Activated CD8-positive, alpha-beta T cell treated with anti-CD3 and anti-CD28 coated beads for 36 hours (primary cell): ENCODE data around the gene HEATR3. TPM values are rescaled to one million over a fixed set of nuclear protein-coding genes. Genes with fewer than 3 reads are reported as not detected.

Experiments
- ATAC-seq: fragments of 200-7000 bp; cut with Tn5 transposase; one replicate; pipeline ENCODE4 v1.10.0; 2021; ENCODE audit warnings: mild to moderate bottlenecking, moderate library complexity
- CTCF ChIA-PET: fragments of 350-600 bp; sonication (Branson Sonifier 250); formaldehyde crosslinking; loops from one replicate; lab custom pipeline; 2021; ENCODE audit warnings: antibody characterized with exemption; lab: Charles Lee
- POLR2A ChIA-PET: fragments of 350-600 bp; sonication (Branson Sonifier 250); formaldehyde crosslinking; loops from one replicate; lab custom pipeline; 2021; ENCODE audit warnings: antibody characterized with exemption; lab: Charles Lee
- DNase-seq: peaks from one replicate; pipeline ENCODE4 v3.0.0-alpha.2; 2020
- H3K27ac Mint-ChIP-seq: one replicate; pipeline ENCODE4 v1.8.0; 2021; ENCODE audit warnings: mild to moderate bottlenecking, mixed read lengths
- H3K27me3 Mint-ChIP-seq: one replicate; pipeline ENCODE4 v1.8.0; 2021; ENCODE audit warnings: mixed read lengths
- H3K36me3 Mint-ChIP-seq: one replicate; pipeline ENCODE4 v1.8.0; 2021; ENCODE audit warnings: low read depth, mixed read lengths
- H3K4me1 Mint-ChIP-seq: one replicate; pipeline ENCODE4 v1.8.0; 2021; ENCODE audit warnings: low read depth, mixed read lengths
- H3K4me3 Mint-ChIP-seq: one replicate; pipeline ENCODE4 v1.8.0; 2021; ENCODE audit warnings: mild to moderate bottlenecking, moderate library complexity, mixed read lengths
- H3K9me3 Mint-ChIP-seq: one replicate; pipeline ENCODE4 v1.8.0; 2021; ENCODE audit warnings: mixed read lengths
- intact Hi-C: fragments of 100-400 bp; cut with micrococcal nuclease; formaldehyde crosslinking; loops from one replicate; pipeline ENCODE4 v1.10.0; 2022
- total RNA-seq, 2 experiments: library from RNA; stranded (reverse); gene quantifications; one replicate each; pipeline ENCODE4 v1.2.3, GENCODE V29; 2021
- TF ChIP-seq, protein P1 (sequence below): fragments of 200-600 bp; IDR thresholded peaks from one replicate; pipeline ENCODE4 v1.8.0; 2022; ENCODE audit warnings: antibody characterized with exemption, mild to moderate bottlenecking

The HEATR3 gene
- total RNA-seq, 2 experiments from 2014 or later: 23.6 to 29.6 TPM

DNA sequence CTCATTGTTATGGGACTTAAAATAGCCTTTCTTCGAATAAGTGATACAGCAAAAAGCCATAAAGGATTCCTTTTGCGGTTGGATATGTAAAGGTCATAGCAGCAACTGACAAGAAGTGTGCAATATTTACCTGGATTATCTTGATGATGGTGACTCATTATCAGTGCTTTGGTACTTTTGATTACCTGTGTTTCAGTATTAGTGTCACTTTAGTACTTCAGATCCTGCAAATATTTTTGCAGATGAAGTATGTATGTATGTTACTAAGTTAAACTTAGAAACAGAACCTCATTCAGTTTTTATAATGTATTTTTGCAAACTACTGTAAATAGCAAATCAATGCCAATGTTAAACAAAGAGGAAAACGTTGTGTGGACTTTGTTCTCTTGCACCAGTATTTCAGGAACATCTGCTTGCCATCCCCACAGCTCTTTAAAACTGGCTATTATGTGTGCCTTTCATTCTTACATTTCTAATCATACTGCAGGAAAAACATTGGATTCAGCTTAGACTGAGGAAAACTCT, 30.2 kb upstream of the HEATR3 start:
- CTCF ChIA-PET: interaction anchor here (3.5 kb wide), 1 partner anchor 10 kb away, joined by 28 read pairs; the partner anchor contains the start of gene CNEP1R1
- POLR2A ChIA-PET: no interaction called here

DNA sequence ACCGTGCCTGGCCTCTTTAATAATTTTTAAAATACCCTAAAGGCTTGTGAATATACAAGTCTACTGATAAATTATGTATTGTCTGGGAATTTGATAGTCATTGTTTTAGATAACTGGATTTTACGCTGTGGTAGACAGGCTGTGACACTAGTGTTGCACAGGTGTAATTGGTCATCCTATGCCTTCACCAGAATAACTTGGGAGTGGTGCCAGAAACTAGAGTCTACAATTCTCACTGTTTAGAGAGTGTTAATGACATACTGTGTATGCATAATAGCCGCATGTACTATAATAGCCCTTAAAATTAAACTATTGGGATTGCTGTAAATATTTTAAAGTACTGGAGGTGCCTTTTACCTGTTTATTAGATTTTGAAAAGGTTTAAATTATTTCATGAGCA, 29.3 kb upstream of the HEATR3 start:
- intact Hi-C loops: no loop called here
- no peak for ATAC-seq
- peaks cover 15% of the 10 kb centered on the region for H3K36me3 Mint-ChIP-seq
- H3K4me1 Mint-ChIP-seq: peaks cover 7% of the 10 kb centered on the region
- no peaks in the 10 kb centered on the region for H3K9me3 Mint-ChIP-seq
- DNase-seq: no peak
- ChIA-PET CTCF (interaction anchor here (3.5 kb wide), 1 partner anchor 11 kb away, joined by 28 read pairs; the partner anchor contains the start of gene CNEP1R1), POLR2A (no interaction called here)
- no peaks in the 10 kb centered on the region for H3K27me3 Mint-ChIP-seq
- TF ChIP-seq, protein P1, sequence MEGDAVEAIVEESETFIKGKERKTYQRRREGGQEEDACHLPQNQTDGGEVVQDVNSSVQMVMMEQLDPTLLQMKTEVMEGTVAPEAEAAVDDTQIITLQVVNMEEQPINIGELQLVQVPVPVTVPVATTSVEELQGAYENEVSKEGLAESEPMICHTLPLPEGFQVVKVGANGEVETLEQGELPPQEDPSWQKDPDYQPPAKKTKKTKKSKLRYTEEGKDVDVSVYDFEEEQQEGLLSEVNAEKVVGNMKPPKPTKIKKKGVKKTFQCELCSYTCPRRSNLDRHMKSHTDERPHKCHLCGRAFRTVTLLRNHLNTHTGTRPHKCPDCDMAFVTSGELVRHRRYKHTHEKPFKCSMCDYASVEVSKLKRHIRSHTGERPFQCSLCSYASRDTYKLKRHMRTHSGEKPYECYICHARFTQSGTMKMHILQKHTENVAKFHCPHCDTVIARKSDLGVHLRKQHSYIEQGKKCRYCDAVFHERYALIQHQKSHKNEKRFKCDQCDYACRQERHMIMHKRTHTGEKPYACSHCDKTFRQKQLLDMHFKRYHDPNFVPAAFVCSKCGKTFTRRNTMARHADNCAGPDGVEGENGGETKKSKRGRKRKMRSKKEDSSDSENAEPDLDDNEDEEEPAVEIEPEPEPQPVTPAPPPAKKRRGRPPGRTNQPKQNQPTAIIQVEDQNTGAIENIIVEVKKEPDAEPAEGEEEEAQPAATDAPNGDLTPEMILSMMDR: no peak
- no peak overlapping the region for H3K4me3 Mint-ChIP-seq
- no peak overlapping the region for H3K27ac Mint-ChIP-seq

More for the DNA sequence above, 30.2 kb upstream of the HEATR3 start:
- Mint-ChIP-seq H3K36me3 (peaks cover 15% of the 10 kb centered on the region), H3K9me3 (no peaks in the 10 kb centered on the region), H3K27ac (no peak overlapping the region), H3K4me1 (peaks cover 7% of the 10 kb centered on the region), H3K4me3 (no peak overlapping the region), H3K27me3 (no peaks in the 10 kb centered on the region)
- no peak for DNase-seq
- ATAC-seq: no peak
- intact Hi-C loops: no loop called here
- TF ChIP-seq, protein P1: no peak

DNA sequence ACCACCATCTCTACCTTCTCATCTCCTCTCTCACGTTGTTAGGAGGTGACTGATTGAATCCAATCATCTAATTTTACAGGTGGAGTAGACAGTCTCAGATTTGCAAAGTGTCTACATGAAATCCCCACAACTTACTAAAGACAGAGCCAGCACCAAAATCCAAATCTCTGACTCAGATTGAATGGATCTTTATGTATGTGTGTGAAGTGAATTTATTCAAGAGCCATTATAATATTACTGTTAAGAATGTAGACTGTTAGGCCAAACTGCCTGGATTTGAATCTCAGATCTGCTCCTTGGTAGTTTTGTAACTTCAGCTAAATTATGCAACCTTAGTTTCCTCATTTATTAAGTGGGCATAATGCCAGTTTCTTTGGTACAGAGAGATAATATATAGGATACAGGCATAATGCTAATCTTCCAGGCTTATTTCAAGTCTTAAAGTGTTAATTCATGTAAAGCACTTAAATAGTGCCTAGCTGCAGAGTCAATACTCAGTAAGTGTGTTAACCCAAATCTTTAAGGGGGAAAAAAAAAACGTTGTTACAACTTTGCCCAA, 28.0 kb upstream of the HEATR3 start:
- Mint-ChIP-seq H3K27me3 (no peaks in the 10 kb centered on the region), H3K27ac (no peak overlapping the region), H3K36me3 (peaks cover 13% of the 10 kb centered on the region), H3K4me1 (peaks cover 7% of the 10 kb centered on the region), H3K9me3 (no peaks in the 10 kb centered on the region), H3K4me3 (no peak overlapping the region)
- intact Hi-C loops: no loop called here
- no peak for DNase-seq
- TF ChIP-seq, protein P1: no peak
- ChIA-PET CTCF (interaction anchor here (3.5 kb wide), 1 partner anchor 12 kb away, joined by 28 read pairs; the partner anchor contains the start of gene CNEP1R1), POLR2A (no interaction called here)
- ATAC-seq: no peak

- peaks cover 13% of the 10 kb centered on the region for H3K36me3 Mint-ChIP-seq
- intact Hi-C loops: no loop called here
- no peak overlapping the region for H3K4me3 Mint-ChIP-seq
- POLR2A ChIA-PET: no interaction called here
- DNase-seq (no peak), ATAC-seq (no peak)
- peaks cover 7% of the 10 kb centered on the region for H3K4me1 Mint-ChIP-seq
- CTCF ChIA-PET: no interaction called here
- TF ChIP-seq, protein P1: no peak
- no peaks in the 10 kb centered on the region for H3K27me3 Mint-ChIP-seq
- H3K27ac Mint-ChIP-seq: peak overlapping the region; percentile 2
- no peaks in the 10 kb centered on the region for H3K9me3 Mint-ChIP-seq
Observed at GRCh38 chr16:50038286-50038685, 27.5 kb upstream of the HEATR3 start.

GRCh38 chr16:50038756-50039529, 26.8 kb upstream of the HEATR3 start:
- ATAC-seq: no peak
- Mint-ChIP-seq H3K4me1 (peaks cover 7% of the 10 kb centered on the region), H3K36me3 (peaks cover 13% of the 10 kb centered on the region), H3K27ac (peak overlapping the region; percentile 2), H3K9me3 (no peaks in the 10 kb centered on the region), H3K27me3 (no peaks in the 10 kb centered on the region), H3K4me3 (no peak overlapping the region)
- TF ChIP-seq, protein P1: no peak
- ChIA-PET POLR2A (no interaction called here), CTCF (no interaction called here)
- intact Hi-C loops: no loop called here
- no peak for DNase-seq
